ENCODE data around the gene PARK7. TPM values are rescaled to one million over a fixed set of nuclear protein-coding genes. Genes with fewer than 3 reads are reported as not detected.

PARK7 gene
- total RNA-seq, 2 donors from 2014 or later: 247 to 273 TPM

DNA sequence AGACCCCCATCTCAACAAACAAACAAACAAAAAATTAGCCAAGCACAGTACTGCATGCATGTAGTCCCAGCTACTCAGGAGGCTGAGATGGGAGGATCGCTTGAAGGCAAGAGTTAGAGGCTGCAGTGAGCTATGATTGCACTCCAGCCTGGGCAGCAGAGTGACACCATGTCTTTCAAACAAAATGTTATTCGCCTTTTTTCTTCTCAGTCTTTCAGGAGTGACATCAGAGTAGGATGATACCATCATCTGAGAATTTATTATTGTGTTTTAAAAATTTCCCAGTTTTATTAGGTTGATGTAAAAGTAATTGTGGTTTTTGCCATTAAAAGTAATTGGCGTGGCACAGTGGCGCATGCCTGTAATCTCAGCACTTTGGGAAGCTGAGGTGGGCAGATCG lies 10.8 kb downstream of the PARK7 start:
- H3K4me3 Mint-ChIP-seq: no peak overlapping the region
- H3K27me3 Mint-ChIP-seq (ENCODE audit: low read depth): no peaks in the 10 kb centered on the region
- H3K9me3 Mint-ChIP-seq: no peaks in the 10 kb centered on the region
- peaks cover 10% of the 10 kb centered on the region for H3K4me1 Mint-ChIP-seq (ENCODE audit: low read depth)
- DNase-seq (no peak), ATAC-seq (replicated peaks in 1 of 2) (no peak)
- peaks cover 9 to 33% of the 10 kb centered on the region in 2 donors for H3K36me3 Mint-ChIP-seq (ENCODE audit: insufficient read depth in 2 of 2)
- H3K27ac Mint-ChIP-seq: peak overlapping the region; percentile 79

GRCh38 chr1:7973086-7973485 lies 11.6 kb downstream of the PARK7 start:
- Mint-ChIP-seq H3K27me3 (ENCODE audit: low read depth) (no peaks in the 10 kb centered on the region), H3K4me3 (no peak overlapping the region), H3K4me1 (ENCODE audit: low read depth) (peaks cover 6% of the 10 kb centered on the region), H3K36me3 (ENCODE audit: insufficient read depth in 2 of 2) (peaks cover 9 to 32% of the 10 kb centered on the region in 2 donors), H3K27ac (no peak overlapping the region), H3K9me3 (no peaks in the 10 kb centered on the region)
- ATAC-seq (replicated peaks in 1 of 2) (no peak), DNase-seq (no peak)

DNA sequence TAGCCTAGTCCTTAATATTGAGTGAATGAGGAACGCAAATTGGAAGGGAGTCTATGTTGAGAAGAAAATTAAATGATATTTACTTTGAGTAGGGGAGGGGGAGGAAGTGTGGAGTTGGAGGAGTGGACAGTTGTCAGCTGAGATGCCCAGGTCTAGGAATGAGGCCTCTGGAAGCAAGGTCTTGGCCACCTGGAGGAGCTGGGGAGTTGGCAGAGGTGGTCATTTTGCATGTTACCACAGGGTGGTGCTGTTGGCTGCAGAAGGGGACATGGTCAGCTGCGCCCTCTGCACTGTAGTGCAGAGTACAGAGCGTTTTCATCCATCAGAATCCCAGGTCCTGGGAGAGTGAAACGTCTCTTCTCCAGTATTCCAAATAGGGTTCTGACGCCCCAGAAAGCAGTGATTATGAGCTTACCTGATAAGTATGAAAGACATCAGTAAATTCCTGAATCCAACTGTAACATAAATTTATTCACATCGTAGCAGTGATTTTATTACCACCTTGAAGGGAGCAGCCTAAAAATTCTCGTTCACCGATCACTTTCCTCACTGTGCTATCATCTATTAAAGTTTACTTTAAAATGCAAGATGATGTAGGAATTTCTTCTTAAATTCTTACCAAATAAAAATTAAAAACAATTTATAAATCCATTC lies 13.8 kb downstream of the PARK7 start:
- Mint-ChIP-seq H3K4me3 (no peak overlapping the region), H3K36me3 (ENCODE audit: insufficient read depth in 2 of 2) (peaks cover 7 to 29% of the 10 kb centered on the region in 2 donors), H3K9me3 (no peaks in the 10 kb centered on the region), H3K4me1 (ENCODE audit: low read depth) (peaks cover 6% of the 10 kb centered on the region), H3K27ac (peak overlapping the region; percentile 69), H3K27me3 (ENCODE audit: low read depth) (no peaks in the 10 kb centered on the region)
- ATAC-seq (replicated peaks in 1 of 2): peak; percentile 64 to 75
- DNase-seq: peak; percentile 48 to 54

- peaks cover 8 to 18% of the 10 kb centered on the region in 2 donors for H3K36me3 Mint-ChIP-seq (ENCODE audit: insufficient read depth in 2 of 2)
- no peak for ATAC-seq (replicated peaks in 1 of 2)
- DNase-seq: no peak
- H3K4me1 Mint-ChIP-seq (ENCODE audit: low read depth): peaks cover 5% of the 10 kb centered on the region
- peak overlapping the region; percentile 43 for H3K27ac Mint-ChIP-seq
- H3K27me3 Mint-ChIP-seq (ENCODE audit: low read depth): no peaks in the 10 kb centered on the region
- no peak overlapping the region for H3K4me3 Mint-ChIP-seq
- H3K9me3 Mint-ChIP-seq: no peaks in the 10 kb centered on the region
Measured at GRCh38 chr1:7980984-7981383, 19.5 kb downstream of the PARK7 start.

DNA sequence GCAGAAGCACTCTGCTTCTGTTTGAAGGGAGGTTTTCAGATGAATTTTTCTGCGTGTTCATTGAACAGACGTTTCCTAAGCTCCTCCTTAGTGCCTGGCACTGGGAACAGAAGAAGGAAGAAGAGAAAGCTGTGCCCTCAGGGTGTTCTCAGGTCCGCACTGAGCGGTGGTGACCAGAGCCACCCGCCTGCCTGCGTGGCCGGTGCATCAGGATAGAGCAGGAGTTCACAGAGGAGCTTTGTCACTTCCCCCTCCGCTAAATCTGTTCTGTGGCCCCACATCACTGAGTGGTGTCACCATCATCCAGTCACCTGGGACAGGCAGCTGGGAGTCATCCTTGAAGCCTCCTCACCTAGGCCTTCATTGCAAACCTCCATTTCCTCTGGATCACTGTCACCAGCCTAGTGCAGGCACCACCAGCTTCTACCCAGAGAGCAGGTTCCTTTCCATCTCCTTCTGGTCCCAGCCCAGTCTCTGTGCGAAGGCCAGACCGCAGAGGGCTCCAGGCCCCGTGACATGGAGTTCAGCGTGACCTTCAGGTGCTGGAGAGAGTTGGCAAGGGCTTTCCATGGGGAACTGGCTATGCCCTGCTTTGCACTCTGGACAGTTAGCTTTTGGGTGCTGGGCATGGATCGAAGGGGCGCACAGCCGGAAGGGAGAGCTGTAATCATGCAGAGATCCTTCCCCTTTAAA lies 21.7 kb downstream of the PARK7 start:
- H3K4me1 Mint-ChIP-seq (ENCODE audit: low read depth): peaks cover 5% of the 10 kb centered on the region
- peaks cover 8 to 22% of the 10 kb centered on the region in 2 donors for H3K36me3 Mint-ChIP-seq (ENCODE audit: insufficient read depth in 2 of 2)
- DNase-seq (no peak), ATAC-seq (replicated peaks in 1 of 2) (no peak)
- no peak overlapping the region for H3K4me3 Mint-ChIP-seq
- no peaks in the 10 kb centered on the region for H3K9me3 Mint-ChIP-seq
- no peaks in the 10 kb centered on the region for H3K27me3 Mint-ChIP-seq (ENCODE audit: low read depth)
- H3K27ac Mint-ChIP-seq: no peak overlapping the region

DNA sequence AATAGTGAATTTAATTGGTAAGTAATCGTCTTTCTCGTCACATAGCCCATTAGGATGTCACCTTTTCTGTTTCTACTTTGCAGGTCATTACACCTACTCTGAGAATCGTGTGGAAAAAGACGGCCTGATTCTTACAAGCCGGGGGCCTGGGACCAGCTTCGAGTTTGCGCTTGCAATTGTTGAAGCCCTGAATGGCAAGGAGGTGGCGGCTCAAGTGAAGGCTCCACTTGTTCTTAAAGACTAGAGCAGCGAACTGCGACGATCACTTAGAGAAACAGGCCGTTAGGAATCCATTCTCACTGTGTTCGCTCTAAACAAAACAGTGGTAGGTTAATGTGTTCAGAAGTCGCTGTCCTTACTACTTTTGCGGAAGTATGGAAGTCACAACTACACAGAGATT lies 23.3 kb downstream of the PARK7 start:
- Mint-ChIP-seq H3K36me3 (ENCODE audit: insufficient read depth in 2 of 2) (peaks cover 7 to 19% of the 10 kb centered on the region in 2 donors), H3K4me3 (no peak overlapping the region), H3K4me1 (ENCODE audit: low read depth) (peaks cover 5% of the 10 kb centered on the region), H3K27ac (no peak overlapping the region), H3K9me3 (no peaks in the 10 kb centered on the region), H3K27me3 (ENCODE audit: low read depth) (no peaks in the 10 kb centered on the region)
- DNase-seq (no peak), ATAC-seq (replicated peaks in 1 of 2) (no peak)

- no peaks in the 10 kb centered on the region for H3K27me3 Mint-ChIP-seq (ENCODE audit: low read depth)
- H3K4me3 Mint-ChIP-seq: no peak overlapping the region
- no peak overlapping the region for H3K27ac Mint-ChIP-seq
- H3K4me1 Mint-ChIP-seq (ENCODE audit: low read depth): peaks cover 5% of the 10 kb centered on the region
- DNase-seq (no peak), ATAC-seq (replicated peaks in 1 of 2) (no peak)
- peaks cover 0 to 4% of the 10 kb centered on the region in 2 donors for H3K9me3 Mint-ChIP-seq
- H3K36me3 Mint-ChIP-seq (ENCODE audit: insufficient read depth in 2 of 2): peaks cover 15 to 17% of the 10 kb centered on the region in 2 donors
Measured at GRCh38 chr1:7985851-7986612, 24.5 kb downstream of the PARK7 start.

DNA sequence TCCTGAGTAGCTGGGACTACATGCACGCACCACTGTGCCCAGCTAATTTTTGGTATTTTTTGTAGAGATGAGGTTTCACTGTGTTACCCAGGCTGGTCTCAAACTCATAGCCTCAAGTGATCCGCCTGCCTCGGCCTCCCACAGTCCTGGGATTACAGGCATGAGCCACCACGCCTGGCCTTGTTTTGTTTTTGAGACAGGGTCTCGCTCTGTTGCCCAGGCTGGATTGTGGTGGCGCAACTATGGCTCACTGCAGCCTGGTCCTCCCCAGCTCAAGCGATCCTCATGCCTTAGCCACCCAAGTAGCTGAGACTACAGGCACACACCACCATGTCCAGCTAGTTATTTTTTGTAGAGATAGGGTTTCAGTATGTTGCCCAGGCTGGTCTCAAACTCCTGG lies 26.0 kb downstream of the PARK7 start:
- Mint-ChIP-seq H3K9me3 (peaks cover 0 to 4% of the 10 kb centered on the region in 2 donors), H3K27ac (no peak overlapping the region), H3K4me3 (no peak overlapping the region), H3K4me1 (ENCODE audit: low read depth) (peaks cover under 1% of the 10 kb centered on the region), H3K36me3 (ENCODE audit: insufficient read depth in 2 of 2) (peaks cover 12 to 13% of the 10 kb centered on the region in 2 donors), H3K27me3 (ENCODE audit: low read depth) (no peaks in the 10 kb centered on the region)
- DNase-seq (no peak), ATAC-seq (replicated peaks in 1 of 2) (no peak)

- Mint-ChIP-seq H3K36me3 (ENCODE audit: insufficient read depth in 2 of 2) (peaks cover 12 to 13% of the 10 kb centered on the region in 2 donors), H3K27ac (no peak overlapping the region), H3K4me1 (ENCODE audit: low read depth) (no peaks in the 10 kb centered on the region), H3K9me3 (peaks cover 0 to 4% of the 10 kb centered on the region in 2 donors), H3K27me3 (ENCODE audit: low read depth) (no peaks in the 10 kb centered on the region), H3K4me3 (no peak overlapping the region)
- DNase-seq: no peak
- no peak for ATAC-seq (replicated peaks in 1 of 2)
Measured at GRCh38 chr1:7988576-7988975, 27.1 kb downstream of the PARK7 start.

DNA sequence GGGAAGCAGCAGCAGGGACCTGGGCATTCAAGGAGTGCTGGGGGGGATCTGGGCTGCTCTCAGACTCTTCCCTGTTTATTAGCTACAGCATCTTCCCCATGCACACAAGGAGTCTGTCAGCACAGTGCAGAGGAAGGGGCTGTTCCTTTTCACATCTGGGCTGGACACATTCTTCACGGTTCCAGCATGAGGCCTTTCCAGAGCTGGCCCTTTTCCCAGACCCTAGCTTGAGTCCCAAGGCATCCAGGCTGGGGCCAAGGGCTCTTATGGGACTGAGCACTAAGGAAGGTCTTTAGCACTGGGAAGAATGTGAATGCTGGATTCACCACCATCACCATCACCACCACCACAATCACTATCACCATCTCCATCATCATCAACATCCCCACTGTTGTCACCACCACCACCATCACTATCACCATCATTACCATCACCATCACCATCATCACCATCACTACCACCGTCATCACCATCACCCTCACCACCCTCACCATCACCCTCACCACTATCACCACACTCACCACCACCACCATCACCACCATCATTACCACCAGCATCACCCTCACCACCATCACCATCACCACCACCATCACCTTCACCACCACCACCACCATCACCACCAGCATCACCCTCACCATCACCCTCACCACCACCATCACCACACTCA lies 28.4 kb downstream of the PARK7 start:
- H3K27me3 Mint-ChIP-seq (ENCODE audit: low read depth): no peaks in the 10 kb centered on the region
- H3K4me1 Mint-ChIP-seq (ENCODE audit: low read depth): no peaks in the 10 kb centered on the region
- ATAC-seq (replicated peaks in 1 of 2) (no peak), DNase-seq (no peak)
- H3K4me3 Mint-ChIP-seq: no peak overlapping the region
- no peak overlapping the region for H3K27ac Mint-ChIP-seq
- peaks cover 8 to 11% of the 10 kb centered on the region in 2 donors for H3K36me3 Mint-ChIP-seq (ENCODE audit: insufficient read depth in 2 of 2)
- H3K9me3 Mint-ChIP-seq: peaks cover 0 to 4% of the 10 kb centered on the region in 2 donors

GRCh38 chr1:7991504-7992440 lies 30.3 kb downstream of the PARK7 start:
- Mint-ChIP-seq H3K4me3 (no peak overlapping the region), H3K27ac (no peak overlapping the region), H3K9me3 (peaks cover 0 to 4% of the 10 kb centered on the region in 2 donors), H3K27me3 (ENCODE audit: low read depth) (no peaks in the 10 kb centered on the region), H3K4me1 (ENCODE audit: low read depth) (no peaks in the 10 kb centered on the region), H3K36me3 (ENCODE audit: insufficient read depth in 2 of 2) (peaks cover 6 to 8% of the 10 kb centered on the region in 2 donors)
- DNase-seq (no peak), ATAC-seq (replicated peaks in 1 of 2) (no peak)

GRCh38 chr1:7992885-7993284 lies 31.4 kb downstream of the PARK7 start:
- Mint-ChIP-seq H3K9me3 (peaks cover 0 to 6% of the 10 kb centered on the region in 2 donors), H3K4me1 (ENCODE audit: low read depth) (no peaks in the 10 kb centered on the region), H3K36me3 (ENCODE audit: insufficient read depth in 2 of 2) (peaks cover 7 to 11% of the 10 kb centered on the region in 2 donors), H3K27ac (no peak overlapping the region), H3K4me3 (no peak overlapping the region), H3K27me3 (ENCODE audit: low read depth) (no peaks in the 10 kb centered on the region)
- ATAC-seq (replicated peaks in 1 of 2) (no peak), DNase-seq (no peak)
